ENCODE data around the gene MRPL3.
A peak's percentile ranks its signal among the peaks of the same experiment; 100 is the strongest.

Gene MRPL3

GRCh38 chr3:131530843-131531242 is 28.1 kb upstream of the MRPL3 start:
- Histone ChIP-seq H3K27ac (no peak overlapping the region), H3K4me1 (peaks cover 0 to 5% (median 2%) of the 10 kb centered on the region in 4 donors), H3K27me3 (peaks cover 0 to 15% of the 10 kb centered on the region in 2 donors), H3K9me3 (no peaks in the 10 kb centered on the region), H3K36me3 (no peaks in the 10 kb centered on the region), H3K4me3 (no peak overlapping the region)
- intact Hi-C loops (cut with DNase I; ENCODE audit: low total_unique reads): no loop called here
- DNase-seq: no peak
- no peak for TF ChIP-seq CTCF (IDR thresholded peaks at IDR 0.05)

GRCh38 chr3:131530388-131530787 is 27.6 kb upstream of the MRPL3 start:
- no peaks in the 10 kb centered on the region for H3K36me3 ChIP-seq
- H3K4me3 ChIP-seq: no peak overlapping the region
- H3K9me3 ChIP-seq: no peaks in the 10 kb centered on the region
- H3K4me1 ChIP-seq: peaks cover 0 to 5% (median 2%) of the 10 kb centered on the region in 4 donors
- peaks cover 0 to 18% of the 10 kb centered on the region in 2 donors for H3K27me3 ChIP-seq
- intact Hi-C loops (cut with DNase I; ENCODE audit: low total_unique reads): no loop called here
- no peak overlapping the region for H3K27ac ChIP-seq
- TF ChIP-seq CTCF (IDR thresholded peaks at IDR 0.05): no peak
- DNase-seq: no peak

GRCh38 chr3:131526801-131527347 is 24.1 kb upstream of the MRPL3 start:
- DNase-seq: no peak
- intact Hi-C loops (cut with DNase I; ENCODE audit: low total_unique reads): no loop called here
- no peaks in the 10 kb centered on the region for H3K36me3 ChIP-seq
- peaks cover 0 to 5% (median 2%) of the 10 kb centered on the region in 4 donors for H3K4me1 ChIP-seq
- no peak overlapping the region for H3K27ac ChIP-seq
- TF ChIP-seq CTCF (IDR thresholded peaks at IDR 0.05): no peak
- no peaks in the 10 kb centered on the region for H3K9me3 ChIP-seq
- peak overlapping the region in 1 of 2 donors; percentile 39 for H3K4me3 ChIP-seq
- peaks cover 0 to 18% of the 10 kb centered on the region in 2 donors for H3K27me3 ChIP-seq

GRCh38 chr3:131518680-131519079 is 15.9 kb upstream of the MRPL3 start:
- Histone ChIP-seq H3K9me3 (no peaks in the 10 kb centered on the region), H3K36me3 (no peaks in the 10 kb centered on the region), H3K27me3 (no peaks in the 10 kb centered on the region), H3K27ac (no peak overlapping the region), H3K4me1 (no peaks in the 10 kb centered on the region), H3K4me3 (no peak overlapping the region)
- no peak for TF ChIP-seq CTCF (IDR thresholded peaks at IDR 0.05)
- intact Hi-C loops (cut with DNase I; ENCODE audit: low total_unique reads): no loop called here
- DNase-seq: no peak

- no peak for DNase-seq
- TF ChIP-seq CTCF (IDR thresholded peaks at IDR 0.05): no peak
- Histone ChIP-seq H3K9me3 (no peaks in the 10 kb centered on the region), H3K4me3 (no peak overlapping the region), H3K27me3 (no peaks in the 10 kb centered on the region), H3K36me3 (no peaks in the 10 kb centered on the region), H3K4me1 (peaks cover 0 to 27% (median 7%) of the 10 kb centered on the region in 4 donors), H3K27ac (no peak overlapping the region)
- intact Hi-C loops (cut with DNase I; ENCODE audit: low total_unique reads): no loop called here
Observed at GRCh38 chr3:131505421-131505820, 2.6 kb upstream of the MRPL3 start.

- Histone ChIP-seq H3K9me3 (no peaks in the 10 kb centered on the region), H3K4me1 (peaks cover 0 to 27% (median 7%) of the 10 kb centered on the region in 4 donors), H3K27ac (peak overlapping the region; percentile 74 to 82), H3K4me3 (peak overlapping the region; percentile 84 to 93), H3K27me3 (no peaks in the 10 kb centered on the region), H3K36me3 (peaks cover 5 to 19% (median 14%) of the 10 kb centered on the region in 3 donors)
- no peak for DNase-seq
- intact Hi-C loops (cut with DNase I; ENCODE audit: low total_unique reads): loop anchor here (5.0 kb wide), 1 partner anchor 121 kb away; the partner anchor contains the start of gene NUDT16
- TF ChIP-seq CTCF (IDR thresholded peaks at IDR 0.05): no peak
Observed at GRCh38 chr3:131503320-131503635, 507 bp upstream of the MRPL3 start.
